SHP77 (cell line): ENCODE results near the gene HMGB2.

Experiments used
- DNase-seq, 2 experiments: peaks; one replicate each; lab custom pipeline; 2025; lab: John Stamatoyannopoulos, UW

HMGB2 gene

DNA sequence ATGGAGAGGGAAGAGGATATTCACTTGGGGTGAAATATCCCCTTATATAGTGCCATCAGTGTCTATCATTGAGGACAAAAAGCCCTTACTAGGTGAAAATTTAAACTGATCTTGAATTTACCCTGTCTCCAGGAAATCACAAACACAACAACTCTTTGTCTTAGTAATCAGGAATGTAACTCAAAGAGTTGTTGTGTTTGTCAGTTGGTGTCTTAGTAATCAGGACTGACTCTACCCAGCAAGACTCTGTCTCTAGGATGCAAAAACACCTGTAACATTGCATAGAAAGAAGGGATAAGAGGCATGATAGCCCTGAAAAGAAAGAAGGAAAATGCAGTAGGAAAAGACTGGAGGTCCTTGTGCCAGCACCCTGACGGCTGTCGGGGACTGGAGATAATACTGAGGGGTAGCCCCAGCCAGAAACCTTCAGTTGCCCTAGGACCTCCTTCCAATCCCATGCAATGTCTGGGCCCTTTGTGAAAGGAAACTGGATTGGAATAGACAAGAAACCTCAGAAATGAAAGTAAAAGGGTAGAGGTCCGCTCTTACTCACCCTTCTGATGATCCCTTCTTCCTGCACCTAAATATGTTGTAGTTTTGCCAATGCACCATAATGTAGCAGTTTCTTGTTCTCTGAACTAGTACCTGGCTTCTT lies 45.3 kb downstream of the HMGB2 start:
- no peak for DNase-seq

- DNase-seq, result peak in 1 of 2 experiments; percentile 3
Observed at GRCh38 chr4:173288296-173288695, 45.9 kb downstream of the HMGB2 start.

GRCh38 chr4:173287486-173287885 lies 46.7 kb downstream of the HMGB2 start:
- DNase-seq, result no peak

GRCh38 chr4:173284463-173284862 lies 49.7 kb downstream of the HMGB2 start:
- DNase-seq, result no peak

DNA sequence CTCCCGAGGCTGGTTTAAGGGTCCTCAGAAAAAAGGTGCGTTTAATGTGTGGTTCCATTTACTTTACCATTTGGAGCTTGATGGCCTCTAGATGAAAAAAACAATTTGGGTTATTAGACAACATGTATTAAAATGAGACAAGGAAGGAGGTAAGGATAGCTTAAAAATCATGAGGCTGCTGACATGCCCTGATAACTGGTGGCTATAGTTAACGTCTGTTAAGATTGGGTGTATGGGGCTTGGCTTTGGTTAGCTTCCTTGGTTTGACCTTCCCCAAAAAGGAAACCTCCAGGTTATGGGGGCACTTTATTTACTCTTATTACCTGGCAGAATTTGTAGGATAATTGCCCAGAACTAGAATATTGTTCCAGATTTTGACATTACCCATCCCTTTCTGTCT lies 51.5 kb downstream of the HMGB2 start:
- no peak for DNase-seq

GRCh38 chr4:173282256-173282562 lies 51.9 kb downstream of the HMGB2 start:
- DNase-seq, result no peak

DNA sequence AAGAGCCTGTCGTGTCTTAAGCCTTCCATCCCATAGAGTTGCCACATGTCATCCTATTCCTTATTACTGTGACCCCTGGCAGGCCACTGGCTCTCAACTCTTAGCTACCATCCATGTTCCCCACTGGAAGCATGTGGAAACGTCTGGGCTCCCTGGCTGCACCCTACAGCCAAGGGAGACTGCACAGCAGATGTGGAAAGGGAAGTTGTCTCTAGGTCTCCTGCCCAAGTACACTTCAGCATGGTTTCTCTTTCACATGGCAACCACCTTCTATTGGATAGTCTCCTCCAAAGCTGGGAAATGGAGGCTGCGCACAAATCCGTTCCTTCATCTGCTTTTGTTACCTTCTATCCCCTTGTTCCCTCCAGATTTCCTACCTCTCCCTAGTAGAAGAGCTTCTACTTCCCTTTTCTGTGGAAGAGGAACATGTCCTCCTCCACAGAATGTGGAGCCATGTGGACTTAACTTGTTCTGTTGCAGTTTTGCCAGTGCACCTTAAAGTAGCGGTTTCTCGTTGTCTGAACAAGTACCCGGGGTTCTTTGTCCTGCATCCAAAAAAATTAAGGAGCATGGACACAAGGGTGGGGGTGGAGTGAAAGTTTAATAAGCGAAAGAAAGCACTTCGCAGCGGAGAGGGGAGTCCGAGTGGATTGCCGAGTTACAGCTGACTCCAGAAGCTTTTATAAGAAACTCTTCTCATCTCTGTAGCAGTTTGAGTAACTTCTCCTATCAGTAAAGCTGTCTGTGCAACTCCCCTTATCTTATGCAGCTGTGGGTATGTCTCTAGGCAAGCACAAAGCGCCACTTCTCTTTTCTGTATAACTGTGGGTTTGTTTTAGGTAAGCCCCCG lies 52.5 kb downstream of the HMGB2 start:
- no peak for DNase-seq
